SK-N-SH (cell line): ENCODE results near the gene JAK1. TPM values are rescaled to one million over a fixed set of nuclear protein-coding genes. Genes with fewer than 3 reads are reported as not detected.

Experiments
- CTCF ChIA-PET: fragments of 300-600, 350-600 bp; formaldehyde crosslinking; extraction: SDS; loops from one replicate; lab custom pipeline; 2021; lab: Yijun Ruan, JAX
- POLR2A ChIA-PET: fragments of 350-600 bp; sonication (Branson Sonifier 250); formaldehyde crosslinking; extraction: SDS; loops from one replicate; lab custom pipeline; 2020; ENCODE audit warnings: antibody characterized with exemption, inconsistent platforms; lab: Yijun Ruan, JAX
- DNase-seq: peaks from one replicate; pipeline ENCODE4 v3.0.0; 2012
- H2AFZ ChIP-seq: fragments of 200-600 bp; sonication (generic); 2 replicates; pipeline ENCODE4 v1.8.1; 2016; ENCODE audit warnings: antibody characterized with exemption, mild to moderate bottlenecking, low read depth
- H3F3A ChIP-seq: fragments of 200-600 bp; sonication (generic); replicated peaks from 2 replicates; pipeline ENCODE3; 2016; ENCODE audit warnings: antibody characterized with exemption, mild to moderate bottlenecking; ENCODE audit not compliant: insufficient read depth
- H3K27ac ChIP-seq, 2 experiments: fragments of 200-500 bp in 1 of 2; fragments of 200-600 bp in 1 of 2; sonication (Bioruptor generic) in 1 of 2; sonication (generic), shearing (Covaris generic) in 1 of 2; 2 replicates each; pipeline versions ENCODE4 v1.5.1 to v1.6.1; 2014 to 2016; ENCODE audit warnings: low read depth in 2 of 2, inconsistent platforms in 1 of 2, low read length in 1 of 2, mild to moderate bottlenecking in 1 of 2, mixed read lengths in 1 of 2
- H3K27me3 ChIP-seq: fragments of 200-600 bp; sonication (generic), shearing (Covaris generic); 2 replicates; pipeline ENCODE4 v1.6.1; 2016; ENCODE audit warnings: mixed run types; ENCODE audit not compliant: insufficient read depth
- H3K36me3 ChIP-seq, 2 experiments: fragments of 200-500 bp in 1 of 2; fragments of 200-600 bp in 1 of 2; sonication (Bioruptor generic) in 1 of 2; sonication (generic) in 1 of 2; replicated peaks in 1 of 2; 2 replicates each; pipeline versions ENCODE3 to v1.5.1; 2014 to 2016; ENCODE audit warnings: low read length in 1 of 2, mild to moderate bottlenecking in 1 of 2; ENCODE audit not compliant: insufficient read depth in 2 of 2, control insufficient read depth in 1 of 2
- H3K4me1 ChIP-seq, 2 experiments: fragments of 200-500 bp in 1 of 2; fragments of 200-600 bp in 1 of 2; sonication (Bioruptor generic) in 1 of 2; sonication (generic), shearing (Covaris generic) in 1 of 2; 2 replicates each; pipeline versions ENCODE4 v1.5.1 to v1.6.1; 2014 to 2016; ENCODE audit warnings: low read depth in 1 of 2, low read length in 1 of 2, mixed run types in 1 of 2; ENCODE audit not compliant: insufficient read depth in 2 of 2, control insufficient read depth in 1 of 2
- H3K4me2 ChIP-seq: fragments of 200-600 bp; sonication (generic), shearing (Covaris generic); 2 replicates; pipeline ENCODE4 v1.6.1; 2017; ENCODE audit warnings: mixed run types
- H3K4me3 ChIP-seq, 2 experiments: fragments of 200-500 bp in 1 of 2; fragments of 200-600 bp in 1 of 2; sonication (Bioruptor generic) in 1 of 2; sonication (generic), shearing (Covaris generic) in 1 of 2; 2 replicates each; pipeline versions ENCODE4 v1.5.1 to v1.8.1; 2014 to 2016; ENCODE audit warnings: low read depth in 2 of 2, inconsistent platforms in 1 of 2, low read length in 1 of 2, mild to moderate bottlenecking in 1 of 2, mixed read lengths in 1 of 2, moderate library complexity in 1 of 2
- H3K79me2 ChIP-seq: fragments of 200-600 bp; sonication (generic); 2 replicates; pipeline ENCODE4 v1.8.1; 2017; ENCODE audit warnings: mild to moderate bottlenecking; ENCODE audit not compliant: insufficient read depth
- H3K9ac ChIP-seq: fragments of 200-600 bp; sonication (generic); 2 replicates; pipeline ENCODE4 v1.6.1; 2017; ENCODE audit warnings: mixed run types
- H3K9me2 ChIP-seq: fragments of 200-600 bp; sonication (generic); 2 replicates; pipeline ENCODE4 v1.6.1; 2017; ENCODE audit warnings: mixed run types
- H3K9me3 ChIP-seq: fragments of 200-600 bp; sonication (generic); 2 replicates; pipeline ENCODE4 v1.6.1; 2017; ENCODE audit warnings: mixed run types, mild to moderate bottlenecking, moderate library complexity
- H4K20me1 ChIP-seq: fragments of 200-600 bp; sonication (generic); 2 replicates; pipeline ENCODE4 v1.6.1; 2017; ENCODE audit warnings: mild to moderate bottlenecking, mixed run types; ENCODE audit not compliant: insufficient read depth
- ELF1 ChIP-seq: IDR thresholded peaks from 2 replicates; pipeline ENCODE4 v1.4.0; 2012
- EP300 ChIP-seq, 2 experiments: IDR thresholded peaks; 2 replicates each; pipeline versions ENCODE4 v1.4.0 to v1.6.1; 2012; ENCODE audit warnings: borderline replicate concordance in 1 of 2, low read depth in 1 of 2, low read length in 1 of 2
- FOSL2 ChIP-seq: IDR thresholded peaks from 2 replicates; pipeline ENCODE4 v1.4.0; 2012; ENCODE audit warnings: low read depth, mild to moderate bottlenecking, moderate library complexity, borderline replicate concordance
- FOXJ3 ChIP-seq: sonication (generic); formaldehyde crosslinking; IDR thresholded peaks from 2 replicates; pipeline ENCODE4 v1.5.1; 2020; ENCODE audit warnings: mild to moderate bottlenecking, missing genetic modification reagents
- FOXM1 ChIP-seq: IDR thresholded peaks from 2 replicates; pipeline ENCODE4 v1.4.0; 2012; ENCODE audit warnings: low read depth, mild to moderate bottlenecking
- GATA2 ChIP-seq: sonication (generic); formaldehyde crosslinking; IDR thresholded peaks from 2 replicates; pipeline ENCODE4 v1.5.0; 2020; ENCODE audit warnings: mild to moderate bottlenecking, missing genetic modification reagents
- NFIC ChIP-seq: IDR thresholded peaks from 2 replicates; pipeline ENCODE4 v1.4.0; 2012; ENCODE audit warnings: borderline replicate concordance
- NRF1 ChIP-seq: IDR thresholded peaks from 2 replicates; pipeline ENCODE4 v1.6.1; 2012; ENCODE audit warnings: low read depth, mild to moderate bottlenecking, low read length
- POLR2AphosphoS5 ChIP-seq: IDR thresholded peaks from 2 replicates; pipeline ENCODE4 v1.6.1; 2012; ENCODE audit warnings: low read depth, low read length
- SIN3A ChIP-seq: IDR thresholded peaks from 2 replicates; pipeline ENCODE4 v1.6.1; 2012; ENCODE audit warnings: low read depth, mild to moderate bottlenecking, low read length, moderate library complexity, borderline replicate concordance
- TAF1 ChIP-seq: IDR thresholded peaks from 2 replicates; pipeline ENCODE4 v1.6.1; 2012; ENCODE audit warnings: low read depth, mild to moderate bottlenecking, low read length, moderate library complexity, borderline replicate concordance
- TCF12 ChIP-seq: IDR thresholded peaks from 2 replicates; pipeline ENCODE4 v1.4.0; 2012
- YY1 ChIP-seq: IDR thresholded peaks from 2 replicates; pipeline ENCODE4 v1.4.0; 2012; ENCODE audit warnings: low read depth, mild to moderate bottlenecking
- WGBS: methylation state at CpG from one replicate; pipeline ENCODE4 v1.1.6; 2017; ENCODE audit warnings: low lambda C conversion rate; 5-methylcytosine and 5-hydroxymethylcytosine counted together
- polyA plus RNA-seq, 3 experiments: library from polyadenylated mRNA; depleted of rRNA; stranded (reverse); fragments of >200 nt; gene quantifications; 2 replicates each; pipeline ENCODE4 v1.2.3, GENCODE V29; 2012
- TF ChIP-seq, protein P1 (sequence below): fragments of 150-350 bp; IDR thresholded peaks from 2 replicates; pipeline ENCODE4 v1.6.1; 2016; ENCODE audit warnings: mild to moderate bottlenecking, low read depth, low read length
- TF ChIP-seq, protein P2 (sequence below): IDR thresholded peaks from 2 replicates; pipeline ENCODE4 v1.6.1; 2012; ENCODE audit warnings: mild to moderate bottlenecking, low read depth, low read length, moderate library complexity
- TF ChIP-seq, protein P3 (sequence below): IDR thresholded peaks from 2 replicates; pipeline ENCODE4 v1.4.0; 2012; ENCODE audit warnings: low read depth, borderline replicate concordance
- TF ChIP-seq, protein P4 (sequence below): IDR thresholded peaks from 2 replicates; pipeline ENCODE4 v1.4.0; 2012; ENCODE audit warnings: low read depth, borderline replicate concordance

JAK1 gene
- polyA plus RNA-seq, 1 of the 3 experiments (the other 2 are of a cell fraction) = 47.5 TPM

DNA sequence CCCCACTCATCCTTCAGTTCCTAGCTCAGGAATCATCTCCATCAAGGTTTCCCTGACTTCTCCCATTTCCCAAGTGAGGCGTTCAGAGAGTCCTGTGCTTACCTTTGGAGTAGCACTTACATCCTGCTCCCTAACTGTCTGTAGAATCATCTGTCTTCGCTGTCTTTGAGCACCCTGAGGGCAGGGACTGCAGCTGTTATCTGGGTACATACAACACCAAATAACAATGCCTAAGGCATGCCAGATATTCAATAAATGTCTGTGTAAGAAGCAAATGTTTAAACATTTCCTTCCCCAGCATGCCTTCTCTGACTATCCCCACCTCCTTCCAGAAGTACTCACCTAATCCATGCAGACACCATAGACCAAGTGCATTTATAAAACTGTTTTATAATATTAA lies 65.4 kb downstream of the JAK1 start:
- no peaks in the 10 kb centered on the region for H3K9me2 ChIP-seq
- H3K4me1 ChIP-seq = peaks cover 22 to 39% of the 10 kb centered on the region in 2 experiments; a peak in 3 of 4 replicates
- H2AFZ ChIP-seq = no peak overlapping the region
- no peaks in the 10 kb centered on the region for H3K9me3 ChIP-seq
- peaks cover 17% of the 10 kb centered on the region; the same call in 1 of the 2 replicates for H4K20me1 ChIP-seq
- 94% methylated on average over 2 of the region's 2 CpGs for WGBS
- no peaks in the 10 kb centered on the region for H3K27me3 ChIP-seq
- H3K4me2 ChIP-seq = no peak overlapping the region
- H3K9ac ChIP-seq = no peak overlapping the region
- H3K27ac ChIP-seq = peak overlapping the region in 1 of 2 experiments; percentile 95; a peak in 2 of 4 replicates
- ChIA-PET POLR2A (no interaction called here), CTCF (no interaction called here)
- H3K36me3 ChIP-seq = peaks cover 0 to 3% of the 10 kb centered on the region in 2 experiments
- H3F3A ChIP-seq = peaks cover 27% of the 10 kb centered on the region
- H3K79me2 ChIP-seq = peaks cover 77% of the 10 kb centered on the region
- no peak overlapping the region for H3K4me3 ChIP-seq
- DNase-seq = no peak
- no peak for TF ChIP-seq ELF1
- TF ChIP-seq TCF12 = no peak
- TF ChIP-seq, protein P1, sequence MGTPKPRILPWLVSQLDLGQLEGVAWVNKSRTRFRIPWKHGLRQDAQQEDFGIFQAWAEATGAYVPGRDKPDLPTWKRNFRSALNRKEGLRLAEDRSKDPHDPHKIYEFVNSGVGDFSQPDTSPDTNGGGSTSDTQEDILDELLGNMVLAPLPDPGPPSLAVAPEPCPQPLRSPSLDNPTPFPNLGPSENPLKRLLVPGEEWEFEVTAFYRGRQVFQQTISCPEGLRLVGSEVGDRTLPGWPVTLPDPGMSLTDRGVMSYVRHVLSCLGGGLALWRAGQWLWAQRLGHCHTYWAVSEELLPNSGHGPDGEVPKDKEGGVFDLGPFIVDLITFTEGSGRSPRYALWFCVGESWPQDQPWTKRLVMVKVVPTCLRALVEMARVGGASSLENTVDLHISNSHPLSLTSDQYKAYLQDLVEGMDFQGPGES = no peak
- TF ChIP-seq EP300 (IDR thresholded peaks at IDR 0.05; ENCODE audit: borderline replicate concordance in 1 of 2, low read depth in 1 of 2, low read length in 1 of 2) = peak in 1 of 2 experiments; percentile 23; a peak in 1 of 4 replicates
- TF ChIP-seq, all 33 proteins: peak for 1

DNA sequence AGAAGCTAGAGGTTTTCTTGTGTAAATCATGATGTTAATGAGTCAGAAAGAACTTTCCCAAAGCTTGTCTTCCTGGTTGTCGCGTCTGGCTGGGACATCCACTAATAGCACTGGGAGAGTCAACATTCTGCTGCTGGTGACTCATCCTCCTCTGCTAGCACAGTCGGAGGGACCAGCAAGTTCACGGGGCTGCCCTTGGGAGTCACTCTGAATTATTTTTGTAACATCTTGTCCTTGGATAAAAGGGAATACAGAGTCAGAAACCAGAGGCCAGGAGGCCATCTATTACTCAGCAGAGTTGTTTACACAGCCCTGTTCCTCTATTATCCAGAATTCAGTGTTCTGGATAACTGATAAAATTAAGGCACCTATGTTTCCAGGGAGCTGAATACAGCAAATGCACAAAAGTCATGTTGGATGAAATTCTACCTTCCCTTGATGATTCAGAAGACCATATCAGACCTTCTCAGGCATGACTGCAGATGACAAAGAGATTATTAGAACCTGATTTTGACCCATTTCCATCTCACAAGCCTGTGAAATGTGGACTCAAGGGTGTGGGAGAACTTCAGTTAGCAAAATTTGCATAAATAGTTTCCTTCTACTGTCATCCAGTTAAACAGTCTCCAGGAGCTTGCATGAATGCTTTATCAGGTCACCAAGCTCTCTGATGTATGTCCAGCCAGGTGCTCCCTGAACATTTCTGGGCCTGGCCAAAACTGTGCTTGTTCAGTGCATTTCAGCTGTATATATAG lies 68.1 kb downstream of the JAK1 start:
- H3K9ac ChIP-seq = peak overlapping the region; percentile 53; the same call in 1 of the 2 replicates
- POLR2A ChIA-PET = no interaction called here
- no peaks in the 10 kb centered on the region for H3K9me3 ChIP-seq
- H3K4me1 ChIP-seq = peaks cover 42 to 48% of the 10 kb centered on the region in 2 experiments; a peak in 3 of 4 replicates
- DNase-seq = no peak
- H3K4me2 ChIP-seq = peak overlapping the region; percentile 60
- 4% methylated on average over 4 of the region's 4 CpGs for WGBS
- peaks cover 78% of the 10 kb centered on the region for H3K79me2 ChIP-seq
- H2AFZ ChIP-seq = no peak overlapping the region
- H3F3A ChIP-seq = peaks cover 27% of the 10 kb centered on the region
- CTCF ChIA-PET = no interaction called here
- peaks cover 13% of the 10 kb centered on the region; the same call in 1 of the 2 replicates for H4K20me1 ChIP-seq
- H3K27me3 ChIP-seq = no peaks in the 10 kb centered on the region
- H3K4me3 ChIP-seq = no peak overlapping the region; a peak in 2 of 4 replicates
- no peaks in the 10 kb centered on the region for H3K36me3 ChIP-seq
- no peaks in the 10 kb centered on the region for H3K9me2 ChIP-seq
- H3K27ac ChIP-seq = peak overlapping the region; percentile 67 to 97
- TF ChIP-seq, protein P2, sequence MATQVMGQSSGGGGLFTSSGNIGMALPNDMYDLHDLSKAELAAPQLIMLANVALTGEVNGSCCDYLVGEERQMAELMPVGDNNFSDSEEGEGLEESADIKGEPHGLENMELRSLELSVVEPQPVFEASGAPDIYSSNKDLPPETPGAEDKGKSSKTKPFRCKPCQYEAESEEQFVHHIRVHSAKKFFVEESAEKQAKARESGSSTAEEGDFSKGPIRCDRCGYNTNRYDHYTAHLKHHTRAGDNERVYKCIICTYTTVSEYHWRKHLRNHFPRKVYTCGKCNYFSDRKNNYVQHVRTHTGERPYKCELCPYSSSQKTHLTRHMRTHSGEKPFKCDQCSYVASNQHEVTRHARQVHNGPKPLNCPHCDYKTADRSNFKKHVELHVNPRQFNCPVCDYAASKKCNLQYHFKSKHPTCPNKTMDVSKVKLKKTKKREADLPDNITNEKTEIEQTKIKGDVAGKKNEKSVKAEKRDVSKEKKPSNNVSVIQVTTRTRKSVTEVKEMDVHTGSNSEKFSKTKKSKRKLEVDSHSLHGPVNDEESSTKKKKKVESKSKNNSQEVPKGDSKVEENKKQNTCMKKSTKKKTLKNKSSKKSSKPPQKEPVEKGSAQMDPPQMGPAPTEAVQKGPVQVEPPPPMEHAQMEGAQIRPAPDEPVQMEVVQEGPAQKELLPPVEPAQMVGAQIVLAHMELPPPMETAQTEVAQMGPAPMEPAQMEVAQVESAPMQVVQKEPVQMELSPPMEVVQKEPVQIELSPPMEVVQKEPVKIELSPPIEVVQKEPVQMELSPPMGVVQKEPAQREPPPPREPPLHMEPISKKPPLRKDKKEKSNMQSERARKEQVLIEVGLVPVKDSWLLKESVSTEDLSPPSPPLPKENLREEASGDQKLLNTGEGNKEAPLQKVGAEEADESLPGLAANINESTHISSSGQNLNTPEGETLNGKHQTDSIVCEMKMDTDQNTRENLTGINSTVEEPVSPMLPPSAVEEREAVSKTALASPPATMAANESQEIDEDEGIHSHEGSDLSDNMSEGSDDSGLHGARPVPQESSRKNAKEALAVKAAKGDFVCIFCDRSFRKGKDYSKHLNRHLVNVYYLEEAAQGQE = peak; percentile 41; the same call in 1 of the 2 replicates
- no peak for TF ChIP-seq GATA2 (CRISPR knock-in tag)
- TF ChIP-seq NRF1 = no peak
- TF ChIP-seq, protein P3, sequence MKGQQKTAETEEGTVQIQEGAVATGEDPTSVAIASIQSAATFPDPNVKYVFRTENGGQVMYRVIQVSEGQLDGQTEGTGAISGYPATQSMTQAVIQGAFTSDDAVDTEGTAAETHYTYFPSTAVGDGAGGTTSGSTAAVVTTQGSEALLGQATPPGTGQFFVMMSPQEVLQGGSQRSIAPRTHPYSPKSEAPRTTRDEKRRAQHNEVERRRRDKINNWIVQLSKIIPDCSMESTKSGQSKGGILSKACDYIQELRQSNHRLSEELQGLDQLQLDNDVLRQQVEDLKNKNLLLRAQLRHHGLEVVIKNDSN = no peak
- no peak for TF ChIP-seq SIN3A
- TF ChIP-seq NFIC = peak; percentile 54; the same call in 1 of the 2 replicates
- TF ChIP-seq, protein P4, sequence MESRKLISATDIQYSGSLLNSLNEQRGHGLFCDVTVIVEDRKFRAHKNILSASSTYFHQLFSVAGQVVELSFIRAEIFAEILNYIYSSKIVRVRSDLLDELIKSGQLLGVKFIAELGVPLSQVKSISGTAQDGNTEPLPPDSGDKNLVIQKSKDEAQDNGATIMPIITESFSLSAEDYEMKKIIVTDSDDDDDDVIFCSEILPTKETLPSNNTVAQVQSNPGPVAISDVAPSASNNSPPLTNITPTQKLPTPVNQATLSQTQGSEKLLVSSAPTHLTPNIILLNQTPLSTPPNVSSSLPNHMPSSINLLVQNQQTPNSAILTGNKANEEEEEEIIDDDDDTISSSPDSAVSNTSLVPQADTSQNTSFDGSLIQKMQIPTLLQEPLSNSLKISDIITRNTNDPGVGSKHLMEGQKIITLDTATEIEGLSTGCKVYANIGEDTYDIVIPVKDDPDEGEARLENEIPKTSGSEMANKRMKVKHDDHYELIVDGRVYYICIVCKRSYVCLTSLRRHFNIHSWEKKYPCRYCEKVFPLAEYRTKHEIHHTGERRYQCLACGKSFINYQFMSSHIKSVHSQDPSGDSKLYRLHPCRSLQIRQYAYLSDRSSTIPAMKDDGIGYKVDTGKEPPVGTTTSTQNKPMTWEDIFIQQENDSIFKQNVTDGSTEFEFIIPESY = no peak
- no peak for TF ChIP-seq YY1
- TF ChIP-seq FOXJ3 = no peak
- peak; percentile 93 for TF ChIP-seq FOSL2
- TF ChIP-seq TAF1 = no peak
- TF ChIP-seq, protein P1 = no peak
- TF ChIP-seq FOXM1 = no peak
- peak; percentile 37; the same call in 1 of the 2 replicates for TF ChIP-seq POLR2AphosphoS5
